WERI-Rb-1 (cell line): ENCODE results near the gene EDN1.

Source experiments
- DNase-seq: peaks from one replicate; pipeline ENCODE4 v3.0.0-alpha.2; 2020
- H3K27ac ChIP-seq: fragments of 250-450 bp; sonication (Bioruptor Pico); 2 replicates; pipeline ENCODE4 v1.5.1; 2020; ENCODE audit warnings: mild to moderate bottlenecking, moderate library complexity
- H3K27me3 ChIP-seq: fragments of 250-450 bp; sonication (Bioruptor Pico); 2 replicates; pipeline ENCODE4 v1.5.1; 2021; ENCODE audit warnings: mild to moderate bottlenecking, low read depth, moderate library complexity; ENCODE audit not compliant: insufficient read depth, severe bottlenecking
- H3K36me3 ChIP-seq: fragments of 250-450 bp; sonication (Bioruptor Pico); 2 replicates; pipeline ENCODE4 v1.5.1; 2020; ENCODE audit warnings: mild to moderate bottlenecking, moderate library complexity
- H3K4me3 ChIP-seq: 2 replicates; pipeline ENCODE4 v1.5.1; 2011; ENCODE audit warnings: low read depth, mild to moderate bottlenecking, control low read depth, low read length
- H3K9me3 ChIP-seq: fragments of 250-450 bp; sonication (Bioruptor Pico); 2 replicates; pipeline ENCODE4 v1.5.1; 2021; ENCODE audit warnings: mild to moderate bottlenecking, moderate library complexity; ENCODE audit not compliant: severe bottlenecking
- CTCF ChIP-seq: IDR thresholded peaks from 2 replicates; pipeline ENCODE4 v1.5.1; 2011; ENCODE audit warnings: low read depth, mild to moderate bottlenecking, control low read depth, inconsistent platforms, low read length

The EDN1 gene

GRCh38 chr6:12258591-12259075 lies 31.5 kb upstream of the EDN1 start:
- Histone ChIP-seq H3K36me3 (no peaks in the 10 kb centered on the region), H3K27me3 (peaks cover 3% of the 10 kb centered on the region), H3K27ac (no peak overlapping the region), H3K4me3 (no peak overlapping the region), H3K9me3 (no peaks in the 10 kb centered on the region)
- TF ChIP-seq CTCF: no peak
- no peak for DNase-seq

DNA sequence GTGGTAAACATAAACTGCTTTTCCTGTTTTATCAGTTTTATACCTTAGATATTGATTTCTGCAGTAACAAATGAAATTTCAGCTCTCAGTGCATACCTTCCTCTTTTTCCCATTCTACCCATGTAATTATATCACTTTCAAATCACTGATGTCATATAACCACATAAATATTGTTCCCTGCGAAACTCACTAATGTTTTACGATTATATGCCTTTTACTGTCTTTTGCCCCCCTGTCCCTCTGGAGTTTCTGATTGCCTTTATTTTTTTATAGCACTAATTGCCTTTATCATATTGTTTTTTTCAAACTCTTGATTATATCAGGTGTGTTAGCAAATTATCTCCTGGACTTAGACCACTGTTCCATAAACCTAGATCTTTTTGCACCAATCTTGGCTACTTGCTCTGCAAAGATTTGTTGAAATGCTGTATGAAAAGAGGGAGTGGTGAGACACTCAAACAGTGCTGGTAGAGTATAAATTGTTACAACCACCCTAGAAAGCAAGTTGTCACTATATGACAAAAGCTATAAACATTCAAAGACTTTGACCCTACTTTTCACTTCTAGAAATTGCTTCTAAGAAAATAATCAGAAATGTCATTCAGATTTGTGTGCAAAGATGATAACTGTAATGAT lies 29.6 kb upstream of the EDN1 start:
- Histone ChIP-seq H3K27ac (no peak overlapping the region), H3K9me3 (no peaks in the 10 kb centered on the region), H3K36me3 (no peaks in the 10 kb centered on the region), H3K27me3 (peaks cover 7% of the 10 kb centered on the region), H3K4me3 (no peak overlapping the region)
- no peak for TF ChIP-seq CTCF
- no peak for DNase-seq

- Histone ChIP-seq H3K27ac (no peak overlapping the region), H3K9me3 (no peaks in the 10 kb centered on the region), H3K36me3 (no peaks in the 10 kb centered on the region), H3K27me3 (peaks cover 9% of the 10 kb centered on the region), H3K4me3 (no peak overlapping the region)
- no peak for DNase-seq
- TF ChIP-seq CTCF: no peak
Measured at GRCh38 chr6:12261502-12261901, 28.7 kb upstream of the EDN1 start.

DNA sequence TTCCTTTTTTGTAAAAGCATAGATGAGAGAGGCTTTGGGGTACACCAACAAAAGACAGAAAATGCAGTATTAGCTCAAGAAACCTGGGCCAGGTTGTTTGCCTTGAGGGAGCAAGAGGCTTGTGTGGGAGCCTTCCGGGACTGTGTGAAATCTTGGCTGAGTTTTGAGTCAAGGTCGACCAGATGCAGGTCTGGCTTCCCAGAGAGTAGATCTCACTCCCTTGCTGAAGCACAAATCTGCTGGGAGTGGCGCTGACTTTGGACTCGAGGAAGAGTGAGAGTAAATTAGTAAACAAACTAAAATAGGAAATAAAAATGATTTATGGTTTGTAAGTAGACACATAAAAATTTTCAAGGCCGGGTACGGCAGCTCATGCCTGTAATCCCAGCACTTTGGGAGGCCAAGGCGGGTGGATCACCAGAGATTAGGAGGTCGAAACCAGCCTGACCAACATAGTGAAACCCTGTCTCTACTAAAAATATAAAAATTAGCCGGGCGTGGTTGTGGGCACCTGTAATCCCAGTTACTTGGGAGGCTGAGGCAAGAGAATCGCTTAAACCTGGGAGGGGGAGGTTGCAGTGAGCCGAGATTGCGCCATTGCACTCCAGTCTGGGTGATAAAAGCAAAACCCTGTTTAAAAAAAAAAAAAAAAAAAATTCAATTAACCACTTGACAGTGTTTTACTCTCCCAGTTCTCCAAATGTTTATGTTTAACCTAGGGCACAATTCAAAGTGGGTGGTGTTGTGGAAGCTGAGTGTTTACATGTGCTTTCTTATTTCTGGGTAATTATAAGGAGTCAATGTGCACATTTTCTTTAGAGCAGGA lies 27.7 kb upstream of the EDN1 start:
- Histone ChIP-seq H3K27ac (no peak overlapping the region), H3K36me3 (no peaks in the 10 kb centered on the region), H3K27me3 (peaks cover 9% of the 10 kb centered on the region), H3K4me3 (no peak overlapping the region), H3K9me3 (no peaks in the 10 kb centered on the region)
- DNase-seq: no peak
- TF ChIP-seq CTCF: no peak

DNA sequence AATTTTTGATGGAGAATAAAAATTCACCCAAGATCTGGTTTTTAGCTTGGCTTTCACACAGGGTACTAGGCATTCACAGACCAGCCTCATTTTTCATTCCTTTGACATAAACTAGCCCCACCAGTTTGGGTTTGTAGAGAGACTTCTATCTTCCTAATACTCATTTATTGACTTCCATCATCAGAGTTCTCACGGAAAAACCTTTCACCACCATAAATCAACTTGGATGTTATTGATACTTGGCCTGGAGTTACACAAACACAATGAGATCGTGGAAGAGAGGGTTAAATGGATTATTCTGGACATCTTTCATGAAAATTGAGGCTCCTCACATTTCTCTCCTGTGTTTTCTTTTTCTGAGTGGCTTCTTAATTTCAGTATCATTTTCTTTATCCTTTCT lies 26.8 kb upstream of the EDN1 start:
- Histone ChIP-seq H3K27me3 (peaks cover 9% of the 10 kb centered on the region), H3K9me3 (no peaks in the 10 kb centered on the region), H3K27ac (no peak overlapping the region), H3K4me3 (no peak overlapping the region), H3K36me3 (no peaks in the 10 kb centered on the region)
- TF ChIP-seq CTCF: no peak
- DNase-seq: no peak
